AG10803 (cell line): Measurements from ENCODE around the gene STARD13.

Experiments
- DNase-seq: peaks from one replicate; pipeline ENCODE4 v3.0.0; 2010; ENCODE audit warnings: low read depth
- H3K4me3 ChIP-seq: 2 replicates; pipeline ENCODE4 v1.5.1; 2011; ENCODE audit warnings: mild to moderate bottlenecking, low read length, control low read depth
- TF ChIP-seq, protein P1 (sequence below): conservative IDR thresholded peaks from 2 replicates; pipeline ENCODE4 v1.5.1; 2011; ENCODE audit warnings: mild to moderate bottlenecking, low read length, control low read depth, inconsistent platforms

STARD13 gene

DNA sequence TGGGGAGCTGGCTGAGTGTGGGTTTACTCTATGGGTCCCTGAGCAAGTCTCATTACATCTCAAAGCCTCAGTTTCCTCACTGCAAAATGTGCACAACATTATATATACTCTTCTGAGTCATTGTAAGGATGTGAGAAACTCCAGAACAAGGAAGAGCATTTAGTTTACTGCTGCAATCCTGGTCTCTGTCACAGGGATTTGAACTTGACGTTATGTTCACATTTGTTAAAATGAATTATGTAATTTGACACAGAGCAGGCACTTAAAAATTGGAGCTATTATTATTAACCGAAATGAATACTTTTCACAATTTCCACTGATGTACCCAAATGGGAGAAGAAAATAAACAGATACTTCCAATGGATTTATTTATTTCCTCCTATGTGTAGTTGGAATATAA is 101.0 kb downstream of the STARD13 start:
- H3K4me3 ChIP-seq, result no peak overlapping the region
- TF ChIP-seq, protein P1, sequence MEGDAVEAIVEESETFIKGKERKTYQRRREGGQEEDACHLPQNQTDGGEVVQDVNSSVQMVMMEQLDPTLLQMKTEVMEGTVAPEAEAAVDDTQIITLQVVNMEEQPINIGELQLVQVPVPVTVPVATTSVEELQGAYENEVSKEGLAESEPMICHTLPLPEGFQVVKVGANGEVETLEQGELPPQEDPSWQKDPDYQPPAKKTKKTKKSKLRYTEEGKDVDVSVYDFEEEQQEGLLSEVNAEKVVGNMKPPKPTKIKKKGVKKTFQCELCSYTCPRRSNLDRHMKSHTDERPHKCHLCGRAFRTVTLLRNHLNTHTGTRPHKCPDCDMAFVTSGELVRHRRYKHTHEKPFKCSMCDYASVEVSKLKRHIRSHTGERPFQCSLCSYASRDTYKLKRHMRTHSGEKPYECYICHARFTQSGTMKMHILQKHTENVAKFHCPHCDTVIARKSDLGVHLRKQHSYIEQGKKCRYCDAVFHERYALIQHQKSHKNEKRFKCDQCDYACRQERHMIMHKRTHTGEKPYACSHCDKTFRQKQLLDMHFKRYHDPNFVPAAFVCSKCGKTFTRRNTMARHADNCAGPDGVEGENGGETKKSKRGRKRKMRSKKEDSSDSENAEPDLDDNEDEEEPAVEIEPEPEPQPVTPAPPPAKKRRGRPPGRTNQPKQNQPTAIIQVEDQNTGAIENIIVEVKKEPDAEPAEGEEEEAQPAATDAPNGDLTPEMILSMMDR, result no peak

DNA sequence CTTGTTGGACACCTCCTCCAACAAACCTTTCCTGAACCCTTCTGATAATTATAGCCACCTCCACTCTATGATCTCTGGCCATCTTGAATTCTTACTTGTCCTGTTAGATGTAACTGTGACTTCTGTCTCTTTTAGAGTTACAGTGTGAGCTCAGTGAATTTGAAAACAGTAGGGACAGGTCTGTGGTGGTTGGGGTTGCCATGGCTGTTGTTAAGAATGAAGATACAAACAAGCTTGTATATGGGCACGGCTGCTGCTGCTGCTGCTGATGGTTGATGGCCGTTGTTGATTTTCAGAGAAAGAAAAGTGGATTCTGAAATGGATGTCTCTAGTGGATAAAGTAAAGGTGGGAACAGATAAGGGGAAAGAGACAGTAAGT is 101.5 kb downstream of the STARD13 start:
- peak; percentile 38 for DNase-seq
- H3K4me3 ChIP-seq, result no peak overlapping the region
- TF ChIP-seq, protein P1, result no peak

More for the DNA sequence above, 101.0 kb downstream of the STARD13 start:
- DNase-seq, result no peak

DNA sequence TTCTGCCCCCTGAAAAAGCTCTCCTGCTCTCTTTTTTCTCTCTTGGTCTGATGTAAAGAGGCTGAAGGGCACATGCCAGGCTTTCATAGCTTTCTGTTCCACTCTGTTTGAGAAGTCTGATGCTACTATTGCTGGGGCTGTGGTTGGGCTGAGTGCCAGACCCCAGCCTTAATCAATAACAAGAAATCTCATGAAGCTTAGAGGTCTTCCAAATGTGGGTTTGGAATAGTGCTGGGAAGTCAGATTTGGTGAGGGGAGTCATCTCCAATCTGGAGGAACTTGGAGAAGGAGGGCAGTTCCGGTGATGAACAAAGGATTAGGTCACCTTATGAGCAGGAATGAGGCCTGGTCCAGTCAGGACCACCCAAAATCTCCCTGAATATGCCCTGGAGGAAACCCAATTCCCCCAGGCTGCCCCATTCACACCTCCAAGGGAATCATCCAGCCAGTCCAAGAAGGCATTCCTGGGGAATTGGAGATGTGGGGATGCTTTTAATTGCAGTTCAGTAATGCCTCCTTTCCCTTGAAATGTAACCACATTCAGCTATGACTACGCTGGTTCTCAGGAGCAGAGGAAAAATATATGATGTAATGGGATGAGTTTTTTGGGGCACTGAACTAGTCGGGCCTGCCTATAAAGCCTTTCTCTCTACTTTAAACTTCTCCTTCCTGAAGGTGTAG is 102.0 kb downstream of the STARD13 start:
- DNase-seq, result peak; percentile 81
- TF ChIP-seq, protein P1, result no peak
- H3K4me3 ChIP-seq, result no peak overlapping the region

DNA sequence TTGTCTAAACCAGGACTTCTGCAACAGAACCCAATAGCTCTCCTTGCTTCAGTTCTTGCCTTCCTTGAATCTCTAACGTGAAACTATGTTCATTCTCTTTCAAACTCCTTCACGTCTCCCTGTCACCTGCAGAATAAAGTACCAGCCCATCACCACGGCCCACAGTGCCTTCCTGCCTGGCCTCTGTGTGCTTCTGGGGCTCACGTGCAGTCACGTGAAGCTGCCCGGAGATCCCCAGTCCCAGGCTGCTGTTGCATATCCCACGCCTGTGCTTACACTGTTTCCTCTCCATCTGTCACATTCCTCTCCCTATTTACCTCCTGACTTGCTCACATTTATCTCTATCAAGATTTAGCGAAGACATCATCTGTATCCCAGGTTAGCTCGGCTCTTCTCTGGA is 102.8 kb downstream of the STARD13 start:
- TF ChIP-seq, protein P1, result no peak
- no peak for DNase-seq
- H3K4me3 ChIP-seq, result no peak overlapping the region

DNA sequence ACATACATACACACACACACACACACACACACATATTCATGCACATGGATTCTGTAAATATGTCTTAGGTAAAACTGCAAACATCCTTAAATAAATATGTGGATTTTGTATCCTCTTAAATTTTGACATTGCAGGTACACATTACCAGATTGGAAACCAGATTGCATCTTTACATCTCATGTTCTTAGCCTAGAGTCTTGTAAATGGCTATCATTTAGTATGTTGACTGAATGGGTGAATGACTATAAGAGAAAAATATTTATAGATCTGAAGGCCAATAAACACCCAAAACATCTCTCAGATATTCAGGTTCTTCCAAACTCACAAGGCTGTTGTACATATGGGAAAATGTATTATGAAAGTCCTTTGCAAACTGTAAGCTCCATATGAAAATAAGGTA is 104.3 kb downstream of the STARD13 start:
- no peak for DNase-seq
- TF ChIP-seq, protein P1, result no peak
- no peak overlapping the region for H3K4me3 ChIP-seq

DNA sequence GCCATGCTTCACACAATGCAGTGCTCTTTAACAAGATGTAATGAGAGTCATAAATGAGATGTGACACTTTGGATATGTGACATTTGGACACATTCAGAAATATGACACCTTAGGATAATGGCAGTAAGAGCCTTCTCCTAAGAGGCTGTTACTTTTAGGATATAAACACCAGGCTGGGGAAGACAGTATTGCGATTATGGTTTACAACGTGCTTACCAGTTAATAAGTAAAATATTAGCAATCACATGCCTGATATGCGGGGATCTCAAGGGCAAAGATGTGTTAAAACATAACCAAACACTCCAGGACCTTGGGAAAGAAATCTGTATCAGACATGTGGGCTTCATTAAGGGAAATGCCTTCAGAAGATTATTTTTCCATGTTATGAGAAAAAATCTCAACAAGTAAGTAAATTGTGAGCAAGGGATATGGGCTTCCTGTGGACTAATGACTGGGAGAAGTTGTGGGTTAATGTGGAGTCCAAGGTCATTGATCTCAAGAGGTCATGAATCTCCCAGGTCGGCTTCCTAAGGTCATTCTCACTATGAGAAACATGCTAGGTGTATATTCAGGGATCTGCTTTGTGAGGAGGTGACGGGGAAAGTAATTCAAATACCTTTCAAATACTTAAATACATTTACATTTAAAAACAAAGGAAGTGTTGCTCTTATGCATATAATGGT is 105.3 kb downstream of the STARD13 start:
- TF ChIP-seq, protein P1, result no peak
- H3K4me3 ChIP-seq, result no peak overlapping the region
- DNase-seq, result peak; percentile 31

DNA sequence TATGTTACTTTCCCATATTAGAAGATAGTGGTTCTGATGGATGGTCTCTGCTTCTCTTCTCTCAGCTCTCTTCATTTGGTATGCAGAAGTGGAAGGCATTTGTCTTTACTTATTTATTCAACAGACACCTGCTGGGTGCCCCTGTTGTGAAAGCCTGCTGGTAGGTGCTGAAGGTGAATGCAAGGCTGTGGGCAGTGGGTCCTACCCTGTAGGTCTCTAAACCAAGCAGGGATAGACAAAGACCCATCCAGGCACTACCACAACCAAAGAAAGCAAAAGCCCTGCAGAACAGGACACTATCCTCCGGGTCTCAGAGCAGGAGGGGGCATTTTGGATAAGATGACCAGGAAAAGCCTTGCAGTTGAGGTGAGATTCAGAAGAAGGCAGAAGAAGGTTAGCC is 106.1 kb downstream of the STARD13 start:
- TF ChIP-seq, protein P1, result no peak
- no peak for DNase-seq
- no peak overlapping the region for H3K4me3 ChIP-seq
